ENCODE results near the gene ZSCAN22. TPM values are rescaled to one million over a fixed set of nuclear protein-coding genes. Genes with fewer than 3 reads are reported as not detected.

ZSCAN22 gene
- total RNA-seq, 1 experiment from 2014 or later: 4.0 TPM

DNA sequence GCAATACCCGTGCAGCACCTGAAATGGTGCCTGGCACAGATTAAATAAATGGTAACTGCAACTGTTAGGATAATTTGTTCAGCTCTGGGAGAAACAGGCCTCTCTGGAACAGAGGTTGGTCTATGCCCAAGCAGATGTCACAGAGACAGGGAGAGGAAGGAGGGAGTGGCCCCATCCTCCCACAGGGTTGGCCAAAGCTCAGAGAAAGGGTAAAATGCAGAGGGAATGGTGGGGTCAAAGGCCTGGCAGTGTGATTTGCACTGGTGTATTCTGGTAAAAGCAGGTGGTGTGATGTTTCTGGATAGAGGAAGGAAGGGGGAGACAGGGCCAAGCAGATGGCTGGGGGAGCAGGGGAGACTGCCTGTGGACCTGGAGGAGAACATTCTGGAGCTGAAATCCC is 9.4 kb downstream of the ZSCAN22 start:
- intact Hi-C loops (cut with micrococcal nuclease): no loop called here
- no peaks in the 10 kb centered on the region for H3K79me2 ChIP-seq (ENCODE audit: low read length)
- H3K36me3 ChIP-seq (ENCODE audit: low read depth, low read length): peaks cover 40% of the 10 kb centered on the region
- no peaks in the 10 kb centered on the region for H3K4me1 ChIP-seq (ENCODE audit: insufficient read depth, low read length)
- H3K4me2 ChIP-seq (ENCODE audit: low read length): no peak overlapping the region
- no peaks in the 10 kb centered on the region; the same call in 1 of the 2 replicates for H3K9me3 ChIP-seq (ENCODE audit: low read length)
- no peak overlapping the region for H3K27ac ChIP-seq (ENCODE audit: low read length)
- no peak for DNase-seq
- H3F3A ChIP-seq (ENCODE audit: low read length, unreplicated experiment): no peaks in the 10 kb centered on the region
- ChIA-PET CTCF (no interaction called here), POLR2A (ENCODE audit: unreplicated experiment) (no interaction called here)
- H3K27me3 ChIP-seq (ENCODE audit: low read length): no peaks in the 10 kb centered on the region
- no peak overlapping the region for H3K4me3 ChIP-seq (ENCODE audit: low read length)
- no peaks in the 10 kb centered on the region for H4K20me1 ChIP-seq (ENCODE audit: low read length)
- BruUV-seq (replicated peaks): no TSS peak
- TF ChIP-seq EZH2phosphoT487 (IDR thresholded peaks at IDR 0.05; ENCODE audit: borderline replicate concordance, low read length) (no peak), CTCF (conservative IDR thresholded peaks at IDR 0.05; ENCODE audit: low read depth, low read length) (no peak), EZH2 (IDR thresholded peaks at IDR 0.05; ENCODE audit: low read length, unreplicated experiment) (no peak)
- no peaks in the 10 kb centered on the region for H3K9me2 ChIP-seq (replicated peaks; ENCODE audit: low read length)
- ATAC-seq: no peak
- no peak overlapping the region for H2AFZ ChIP-seq (ENCODE audit: low read length)
- no peak overlapping the region for H3K9ac ChIP-seq (ENCODE audit: low read length)

- Histone ChIP-seq H3K9ac (ENCODE audit: low read length) (no peak overlapping the region), H3F3A (ENCODE audit: low read length, unreplicated experiment) (no peaks in the 10 kb centered on the region), H3K9me3 (ENCODE audit: low read length) (no peaks in the 10 kb centered on the region; the same call in 1 of the 2 replicates), H3K9me2 (replicated peaks; ENCODE audit: low read length) (no peaks in the 10 kb centered on the region), H3K4me2 (ENCODE audit: low read length) (no peak overlapping the region), H3K79me2 (ENCODE audit: low read length) (no peaks in the 10 kb centered on the region), H3K27me3 (ENCODE audit: low read length) (no peaks in the 10 kb centered on the region), H4K20me1 (ENCODE audit: low read length) (no peaks in the 10 kb centered on the region), H3K36me3 (ENCODE audit: low read depth, low read length) (peaks cover 40% of the 10 kb centered on the region), H2AFZ (ENCODE audit: low read length) (no peak overlapping the region), H3K4me1 (ENCODE audit: insufficient read depth, low read length) (no peaks in the 10 kb centered on the region), H3K4me3 (ENCODE audit: low read length) (no peak overlapping the region), H3K27ac (ENCODE audit: low read length) (no peak overlapping the region)
- ATAC-seq (no peak), DNase-seq (no peak)
- ChIA-PET CTCF (no interaction called here), POLR2A (ENCODE audit: unreplicated experiment) (no interaction called here)
- BruUV-seq (replicated peaks): no TSS peak
- intact Hi-C loops (cut with micrococcal nuclease): no loop called here
- TF ChIP-seq EZH2phosphoT487 (IDR thresholded peaks at IDR 0.05; ENCODE audit: borderline replicate concordance, low read length): no peak
- TF ChIP-seq EZH2 (IDR thresholded peaks at IDR 0.05; ENCODE audit: low read length, unreplicated experiment): no peak
These were observed 10.0 kb downstream of the ZSCAN22 start for GRCh38 chr19:58336820-58337219.

- H3K36me3 ChIP-seq (ENCODE audit: low read depth, low read length): peaks cover 40% of the 10 kb centered on the region
- H2AFZ ChIP-seq (ENCODE audit: low read length): no peak overlapping the region
- H3K4me1 ChIP-seq (ENCODE audit: insufficient read depth, low read length): no peaks in the 10 kb centered on the region
- H3K79me2 ChIP-seq (ENCODE audit: low read length): no peaks in the 10 kb centered on the region
- H3K9me3 ChIP-seq (ENCODE audit: low read length): no peaks in the 10 kb centered on the region; the same call in 1 of the 2 replicates
- no peak overlapping the region for H3K27ac ChIP-seq (ENCODE audit: low read length)
- ATAC-seq: no peak
- CTCF ChIA-PET: no interaction called here
- no peaks in the 10 kb centered on the region for H3K9me2 ChIP-seq (replicated peaks; ENCODE audit: low read length)
- no peak overlapping the region for H3K9ac ChIP-seq (ENCODE audit: low read length)
- H3K4me2 ChIP-seq (ENCODE audit: low read length): no peak overlapping the region
- H3K4me3 ChIP-seq (ENCODE audit: low read length): no peak overlapping the region
- no peaks in the 10 kb centered on the region for H4K20me1 ChIP-seq (ENCODE audit: low read length)
- intact Hi-C loops (cut with micrococcal nuclease): no loop called here
- no peaks in the 10 kb centered on the region for H3K27me3 ChIP-seq (ENCODE audit: low read length)
- TF ChIP-seq EZH2 (IDR thresholded peaks at IDR 0.05; ENCODE audit: low read length, unreplicated experiment) (no peak), EZH2phosphoT487 (IDR thresholded peaks at IDR 0.05; ENCODE audit: borderline replicate concordance, low read length) (no peak), CTCF (conservative IDR thresholded peaks at IDR 0.05; ENCODE audit: low read depth, low read length) (no peak)
- BruUV-seq (replicated peaks): no TSS peak
- POLR2A ChIA-PET (ENCODE audit: unreplicated experiment): no interaction called here
- DNase-seq: no peak
- no peaks in the 10 kb centered on the region for H3F3A ChIP-seq (ENCODE audit: low read length, unreplicated experiment)
These were observed 11.5 kb downstream of the ZSCAN22 start for GRCh38 chr19:58338336-58338735.

Data from PC-3 (cell line).